ENCODE measurements around the gene BUB3.

BUB3 gene

DNA sequence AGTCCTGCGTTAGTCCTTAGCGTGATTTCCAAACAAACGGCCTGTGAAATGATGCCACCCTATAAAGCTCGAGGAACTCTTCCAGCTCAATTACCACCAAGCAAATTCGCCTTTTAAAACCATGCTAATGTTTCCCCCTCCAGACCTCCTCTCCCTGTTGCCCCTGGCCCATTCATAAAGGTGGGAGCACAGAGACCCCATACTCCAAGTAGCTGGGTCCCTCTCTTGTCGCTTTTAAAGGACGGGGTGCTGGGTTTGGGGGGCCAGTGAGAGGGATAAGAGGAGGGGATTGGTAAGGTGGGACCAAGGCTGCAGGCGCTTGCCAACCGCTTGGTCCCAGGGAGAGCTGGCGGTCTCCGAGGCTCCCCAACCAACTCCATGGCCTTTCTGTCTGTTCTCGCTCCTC is 5.0 kb upstream of the BUB3 start:
- no peaks in the 10 kb centered on the region for H3K36me3 ChIP-seq (ENCODE audit: insufficient read depth, low read length)
- no peak overlapping the region for H2AFZ ChIP-seq (ENCODE audit: low read length, unreplicated experiment)
- peak overlapping the region; percentile 76 for H3K4me3 ChIP-seq (ENCODE audit: low read depth, low read length)
- H3K79me2 ChIP-seq (ENCODE audit: control insufficient read depth, insufficient read depth, low read length, unreplicated experiment): no peaks in the 10 kb centered on the region
- no peak overlapping the region for H3K27ac ChIP-seq (ENCODE audit: low read depth, low read length)
- peaks cover 84% of the 10 kb centered on the region for H3K27me3 ChIP-seq (ENCODE audit: insufficient read depth, low read length)
- peaks cover 16% of the 10 kb centered on the region for H3K4me1 ChIP-seq (ENCODE audit: control insufficient read depth, insufficient read depth, low read length, unreplicated experiment)

DNA sequence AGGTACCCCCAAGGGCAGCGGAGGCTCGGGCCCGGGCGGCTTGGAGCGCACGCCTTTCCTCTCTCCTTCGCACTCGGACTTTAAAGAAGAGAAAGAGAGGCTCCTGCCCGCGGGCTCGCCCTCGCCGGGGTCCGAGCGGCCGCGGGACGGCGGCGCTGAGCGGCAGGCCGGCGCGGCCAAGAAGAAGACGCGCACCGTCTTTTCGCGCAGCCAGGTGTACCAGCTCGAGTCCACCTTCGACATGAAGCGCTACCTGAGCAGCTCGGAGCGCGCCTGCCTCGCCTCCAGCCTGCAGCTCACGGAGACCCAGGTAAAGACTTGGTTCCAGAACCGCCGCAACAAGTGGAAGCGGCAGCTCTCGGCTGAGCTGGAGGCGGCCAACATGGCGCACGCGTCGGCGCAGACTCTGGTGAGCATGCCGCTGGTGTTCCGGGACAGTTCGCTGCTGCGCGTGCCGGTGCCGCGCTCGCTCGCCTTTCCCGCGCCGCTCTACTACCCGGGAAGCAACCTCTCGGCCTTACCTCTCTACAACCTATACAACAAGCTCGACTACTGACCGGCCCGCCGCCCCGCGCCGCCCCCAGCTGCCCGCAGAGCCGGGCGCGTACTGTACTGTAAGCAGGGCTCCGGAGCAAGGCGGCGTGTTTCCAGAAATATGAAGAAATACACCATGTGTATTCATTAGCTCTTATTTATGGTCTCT is 4.5 kb upstream of the BUB3 start:
- Histone ChIP-seq H2AFZ (ENCODE audit: low read length, unreplicated experiment) (no peak overlapping the region), H3K4me3 (ENCODE audit: low read depth, low read length) (peak overlapping the region; percentile 76), H3K27me3 (ENCODE audit: insufficient read depth, low read length) (peaks cover 79% of the 10 kb centered on the region), H3K36me3 (ENCODE audit: insufficient read depth, low read length) (no peaks in the 10 kb centered on the region), H3K27ac (ENCODE audit: low read depth, low read length) (no peak overlapping the region), H3K4me1 (ENCODE audit: control insufficient read depth, insufficient read depth, low read length, unreplicated experiment) (peaks cover 10% of the 10 kb centered on the region), H3K79me2 (ENCODE audit: control insufficient read depth, insufficient read depth, low read length, unreplicated experiment) (peaks cover 2% of the 10 kb centered on the region)

DNA sequence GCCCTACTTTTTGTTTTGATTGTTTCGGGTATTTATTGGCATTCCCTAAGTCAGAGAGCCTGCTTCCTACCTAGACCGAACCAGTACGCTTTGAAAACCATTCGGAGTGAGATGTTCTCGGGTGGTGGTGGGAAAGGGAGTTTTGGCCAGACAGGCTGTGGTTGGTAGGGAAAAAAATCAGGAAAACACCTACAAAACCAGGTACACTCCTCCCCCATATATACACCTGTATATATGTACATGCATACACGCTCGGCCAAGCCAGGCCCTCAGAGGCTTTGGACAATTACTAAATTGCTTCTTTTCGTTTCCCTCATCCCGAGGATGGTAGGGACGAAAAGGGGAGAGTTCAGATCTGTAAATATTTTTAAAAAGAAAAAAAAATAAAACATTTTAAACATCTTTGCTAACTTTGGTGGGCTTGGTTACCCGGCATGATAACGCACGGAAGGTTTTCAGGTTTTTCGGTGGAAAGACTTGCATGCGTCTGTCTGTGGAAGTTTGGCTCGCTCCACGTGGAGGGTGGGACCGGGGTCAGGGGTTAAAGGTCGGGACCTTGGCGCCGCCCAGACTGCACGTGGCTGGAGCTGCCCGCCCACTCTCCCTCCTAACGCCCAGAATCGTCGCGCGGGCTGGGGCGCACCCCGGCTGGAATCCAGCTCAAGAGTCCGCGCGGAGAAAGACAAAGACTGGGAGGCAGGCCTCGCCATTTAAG is 3.8 kb upstream of the BUB3 start:
- H2AFZ ChIP-seq (ENCODE audit: low read length, unreplicated experiment): no peak overlapping the region
- no peak overlapping the region for H3K27ac ChIP-seq (ENCODE audit: low read depth, low read length)
- H3K4me1 ChIP-seq (ENCODE audit: control insufficient read depth, insufficient read depth, low read length, unreplicated experiment): peaks cover 8% of the 10 kb centered on the region
- peak overlapping the region; percentile 76 for H3K4me3 ChIP-seq (ENCODE audit: low read depth, low read length)
- H3K27me3 ChIP-seq (ENCODE audit: insufficient read depth, low read length): peaks cover 72% of the 10 kb centered on the region
- peaks cover 9% of the 10 kb centered on the region for H3K79me2 ChIP-seq (ENCODE audit: control insufficient read depth, insufficient read depth, low read length, unreplicated experiment)
- H3K36me3 ChIP-seq (ENCODE audit: insufficient read depth, low read length): 0 out of 2 replicates have a peak, but pooled peaks cover 5% of the 10 kb centered on the region

DNA sequence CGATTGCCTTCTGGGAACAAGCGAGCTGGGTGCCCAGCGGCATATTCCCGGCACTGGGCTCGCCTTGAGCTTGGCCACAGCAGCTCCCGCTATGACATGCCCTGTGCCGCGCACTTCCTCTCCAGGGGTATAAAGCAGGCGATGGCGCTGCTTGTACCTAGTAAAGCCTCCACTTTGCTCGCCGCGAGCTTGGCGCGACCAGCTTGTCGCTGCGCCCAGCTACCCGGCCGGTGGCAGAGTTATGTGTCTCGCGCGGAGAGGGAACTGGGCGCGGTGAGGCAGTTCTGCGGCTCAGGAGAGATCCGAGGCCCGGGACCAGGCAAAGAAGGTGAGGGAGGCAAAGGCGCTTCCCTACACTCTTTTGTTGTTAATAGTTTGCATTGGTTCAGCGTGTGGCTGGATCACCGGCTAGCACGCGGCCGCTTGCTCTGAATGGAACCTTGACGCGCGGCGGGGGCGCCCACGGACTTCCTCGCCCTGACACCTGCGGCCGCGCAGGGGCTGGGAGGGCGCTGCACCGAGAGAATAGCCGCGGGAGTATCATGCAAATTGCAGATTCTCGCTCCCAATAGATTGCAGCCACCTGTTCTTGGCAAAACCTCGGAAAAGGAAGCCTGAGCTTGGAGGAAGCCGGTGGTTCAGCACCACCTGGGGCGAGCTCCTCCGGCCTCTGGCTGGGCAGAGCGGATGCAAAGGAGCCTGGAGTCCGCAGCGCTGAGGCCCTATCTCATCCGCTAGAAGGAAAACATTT is 3.0 kb upstream of the BUB3 start:
- peaks cover 7% of the 10 kb centered on the region for H3K36me3 ChIP-seq (ENCODE audit: insufficient read depth, low read length)
- H3K27me3 ChIP-seq (ENCODE audit: insufficient read depth, low read length): peaks cover 64% of the 10 kb centered on the region
- H3K4me1 ChIP-seq (ENCODE audit: control insufficient read depth, insufficient read depth, low read length, unreplicated experiment): peaks cover 8% of the 10 kb centered on the region
- peak overlapping the region; percentile 56 for H2AFZ ChIP-seq (ENCODE audit: low read length, unreplicated experiment)
- peaks cover 16% of the 10 kb centered on the region for H3K79me2 ChIP-seq (ENCODE audit: control insufficient read depth, insufficient read depth, low read length, unreplicated experiment)
- H3K27ac ChIP-seq (ENCODE audit: low read depth, low read length): no peak overlapping the region
- H3K4me3 ChIP-seq (ENCODE audit: low read depth, low read length): peak overlapping the region; percentile 62

DNA sequence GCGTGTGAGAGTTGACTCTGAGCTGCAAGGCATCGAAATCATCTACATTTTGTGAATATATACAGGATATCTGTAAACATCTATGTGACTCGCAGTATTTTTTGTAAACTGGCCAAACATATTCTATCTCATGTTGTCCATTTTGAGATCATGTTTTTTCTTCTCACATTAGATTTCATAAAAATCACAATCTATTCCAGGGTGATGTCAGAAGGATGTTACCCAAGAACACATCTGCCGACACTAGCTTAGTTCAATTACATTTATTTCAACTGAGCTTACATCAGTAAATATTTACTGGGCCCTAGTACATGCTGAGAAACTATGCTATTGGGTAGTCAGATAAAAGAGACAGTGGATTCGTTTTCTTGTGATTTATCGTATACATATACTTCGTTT is 2.5 kb upstream of the BUB3 start:
- H3K36me3 ChIP-seq (ENCODE audit: insufficient read depth, low read length): peaks cover 11% of the 10 kb centered on the region
- peaks cover 22% of the 10 kb centered on the region for H3K79me2 ChIP-seq (ENCODE audit: control insufficient read depth, insufficient read depth, low read length, unreplicated experiment)
- no peak overlapping the region; the same call in 1 of the 2 replicates for H3K4me3 ChIP-seq (ENCODE audit: low read depth, low read length)
- no peak overlapping the region for H3K27ac ChIP-seq (ENCODE audit: low read depth, low read length)
- no peak overlapping the region for H2AFZ ChIP-seq (ENCODE audit: low read length, unreplicated experiment)
- peaks cover 58% of the 10 kb centered on the region for H3K27me3 ChIP-seq (ENCODE audit: insufficient read depth, low read length)
- H3K4me1 ChIP-seq (ENCODE audit: control insufficient read depth, insufficient read depth, low read length, unreplicated experiment): peaks cover 14% of the 10 kb centered on the region

DNA sequence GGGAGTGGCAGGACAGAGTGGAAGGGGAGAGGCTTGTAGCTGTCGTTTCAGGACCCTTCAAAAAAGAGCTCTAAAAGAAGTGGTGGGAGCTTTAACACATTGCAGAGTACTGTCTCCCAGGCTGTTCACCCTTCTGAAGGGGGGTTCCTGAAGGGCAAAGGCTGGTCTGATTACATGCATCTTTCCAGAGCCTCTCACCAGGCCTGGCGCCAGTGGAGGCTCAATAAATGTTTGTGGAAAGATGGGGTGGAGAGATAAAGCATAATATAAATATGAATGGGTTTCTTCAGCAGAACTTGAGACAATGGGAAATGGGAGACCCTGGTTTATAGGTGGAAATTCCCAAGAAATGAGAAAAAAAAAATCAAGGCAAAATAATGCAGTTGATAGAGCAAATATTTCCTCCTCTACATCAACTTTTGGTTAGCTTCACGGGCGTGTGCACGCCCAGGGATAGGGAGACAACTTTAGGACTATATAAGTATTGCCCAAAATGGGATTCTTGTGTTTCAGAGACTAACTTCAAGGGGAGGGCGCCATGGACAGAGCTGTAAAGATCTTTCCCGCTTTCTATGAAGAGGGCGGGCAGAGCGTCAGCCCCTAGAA is 613 bp upstream of the BUB3 start:
- H3K4me1 ChIP-seq (ENCODE audit: control insufficient read depth, insufficient read depth, low read length, unreplicated experiment): peaks cover 29% of the 10 kb centered on the region
- peak overlapping the region; percentile 48 for H2AFZ ChIP-seq (ENCODE audit: low read length, unreplicated experiment)
- peaks cover 40% of the 10 kb centered on the region for H3K27me3 ChIP-seq (ENCODE audit: insufficient read depth, low read length)
- no peak overlapping the region for H3K27ac ChIP-seq (ENCODE audit: low read depth, low read length)
- peaks cover 26% of the 10 kb centered on the region for H3K36me3 ChIP-seq (ENCODE audit: insufficient read depth, low read length)
- no peak overlapping the region for H3K4me3 ChIP-seq (ENCODE audit: low read depth, low read length)
- peaks cover 41% of the 10 kb centered on the region for H3K79me2 ChIP-seq (ENCODE audit: control insufficient read depth, insufficient read depth, low read length, unreplicated experiment)

DNA sequence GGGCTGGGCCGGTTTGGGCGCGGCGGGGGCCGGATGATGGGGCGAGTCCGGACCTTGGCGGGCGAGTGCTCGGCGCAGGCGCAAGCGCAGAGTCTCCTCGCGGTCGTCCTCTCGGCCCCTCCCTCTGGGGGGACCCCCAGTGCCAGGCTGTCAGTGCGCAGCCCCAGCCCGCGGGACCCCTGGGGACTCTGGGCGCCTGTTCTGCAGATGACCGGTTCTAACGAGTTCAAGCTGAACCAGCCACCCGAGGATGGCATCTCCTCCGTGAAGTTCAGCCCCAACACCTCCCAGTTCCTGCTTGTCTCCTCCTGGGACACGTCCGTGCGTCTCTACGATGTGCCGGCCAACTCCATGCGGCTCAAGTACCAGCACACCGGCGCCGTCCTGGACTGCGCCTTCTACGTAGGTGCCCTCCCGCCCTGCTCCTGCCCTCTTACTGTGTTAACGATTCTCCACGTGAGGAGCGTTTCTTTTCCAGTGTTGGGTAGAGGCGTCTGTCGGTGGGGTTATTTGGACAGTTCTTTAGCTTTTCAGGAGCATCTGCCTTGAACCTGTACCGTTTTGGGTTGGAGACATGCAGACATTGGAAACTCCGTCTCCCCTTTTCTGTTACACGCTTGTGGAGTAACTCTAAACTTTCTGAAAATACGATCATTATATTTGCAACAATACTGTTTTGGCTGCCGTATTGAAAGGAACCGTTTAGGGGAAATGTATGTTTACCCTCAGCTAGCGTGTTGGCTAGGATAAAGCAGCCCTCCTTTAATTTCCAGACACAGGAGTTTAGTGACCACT is 706 bp downstream of the BUB3 start:
- Histone ChIP-seq H3K27me3 (ENCODE audit: insufficient read depth, low read length) (peaks cover 27% of the 10 kb centered on the region), H3K4me1 (ENCODE audit: control insufficient read depth, insufficient read depth, low read length, unreplicated experiment) (peaks cover 42% of the 10 kb centered on the region), H2AFZ (ENCODE audit: low read length, unreplicated experiment) (no peak overlapping the region), H3K36me3 (ENCODE audit: insufficient read depth, low read length) (peaks cover 30% of the 10 kb centered on the region), H3K4me3 (ENCODE audit: low read depth, low read length) (peak overlapping the region; percentile 86), H3K27ac (ENCODE audit: low read depth, low read length) (peak overlapping the region; percentile 89), H3K79me2 (ENCODE audit: control insufficient read depth, insufficient read depth, low read length, unreplicated experiment) (peaks cover 54% of the 10 kb centered on the region)

DNA sequence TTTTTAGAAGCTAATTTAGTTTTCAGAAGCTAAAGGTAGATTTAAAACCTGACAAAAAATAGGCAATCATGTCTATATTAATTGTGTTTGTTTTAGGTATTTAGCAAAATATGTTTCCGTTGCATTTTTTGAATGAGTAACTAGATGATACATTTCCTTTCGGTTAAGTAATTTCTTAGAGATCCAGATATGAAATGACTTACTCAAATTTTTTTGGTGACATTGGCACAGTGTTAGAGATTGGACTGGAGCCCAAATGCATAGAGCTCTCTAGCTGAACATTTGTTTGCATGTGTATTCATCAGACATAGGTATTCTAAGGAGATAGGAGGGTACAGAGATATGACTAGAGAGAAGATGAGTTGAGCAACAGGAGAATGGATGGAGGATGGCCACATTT is 1.9 kb downstream of the BUB3 start:
- peak overlapping the region; percentile 89 for H3K27ac ChIP-seq (ENCODE audit: low read depth, low read length)
- peaks cover 15% of the 10 kb centered on the region for H3K27me3 ChIP-seq (ENCODE audit: insufficient read depth, low read length)
- peaks cover 66% of the 10 kb centered on the region for H3K79me2 ChIP-seq (ENCODE audit: control insufficient read depth, insufficient read depth, low read length, unreplicated experiment)
- H3K36me3 ChIP-seq (ENCODE audit: insufficient read depth, low read length): peaks cover 35% of the 10 kb centered on the region
- H3K4me1 ChIP-seq (ENCODE audit: control insufficient read depth, insufficient read depth, low read length, unreplicated experiment): peaks cover 36% of the 10 kb centered on the region
- peak overlapping the region; percentile 86 for H3K4me3 ChIP-seq (ENCODE audit: low read depth, low read length)
- no peak overlapping the region for H2AFZ ChIP-seq (ENCODE audit: low read length, unreplicated experiment)

DNA sequence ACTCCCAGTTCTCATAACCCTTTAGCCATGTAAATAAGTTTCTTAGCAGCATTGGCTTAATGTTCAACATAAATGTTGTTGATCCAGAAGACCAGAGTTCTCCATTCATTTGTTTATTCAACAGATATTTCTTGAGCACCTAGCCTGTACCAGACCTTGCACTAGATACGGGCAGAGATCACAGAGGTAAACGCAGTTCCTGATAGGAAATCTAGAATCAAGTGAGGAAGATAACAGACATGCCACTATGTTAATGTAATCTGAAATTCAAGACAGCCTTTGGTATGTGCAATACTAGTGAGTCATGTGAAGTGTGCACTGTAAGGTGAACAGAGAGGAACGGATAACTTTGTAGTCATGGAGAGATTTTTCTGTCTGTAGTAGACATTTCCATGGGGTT is 3.0 kb downstream of the BUB3 start:
- Histone ChIP-seq H3K4me1 (ENCODE audit: control insufficient read depth, insufficient read depth, low read length, unreplicated experiment) (peaks cover 36% of the 10 kb centered on the region), H3K27me3 (ENCODE audit: insufficient read depth, low read length) (peaks cover 4% of the 10 kb centered on the region), H2AFZ (ENCODE audit: low read length, unreplicated experiment) (no peak overlapping the region), H3K27ac (ENCODE audit: low read depth, low read length) (peak overlapping the region; percentile 31), H3K4me3 (ENCODE audit: low read depth, low read length) (peak overlapping the region; percentile 86), H3K36me3 (ENCODE audit: insufficient read depth, low read length) (peaks cover 45% of the 10 kb centered on the region), H3K79me2 (ENCODE audit: control insufficient read depth, insufficient read depth, low read length, unreplicated experiment) (peaks cover 76% of the 10 kb centered on the region)

DNA sequence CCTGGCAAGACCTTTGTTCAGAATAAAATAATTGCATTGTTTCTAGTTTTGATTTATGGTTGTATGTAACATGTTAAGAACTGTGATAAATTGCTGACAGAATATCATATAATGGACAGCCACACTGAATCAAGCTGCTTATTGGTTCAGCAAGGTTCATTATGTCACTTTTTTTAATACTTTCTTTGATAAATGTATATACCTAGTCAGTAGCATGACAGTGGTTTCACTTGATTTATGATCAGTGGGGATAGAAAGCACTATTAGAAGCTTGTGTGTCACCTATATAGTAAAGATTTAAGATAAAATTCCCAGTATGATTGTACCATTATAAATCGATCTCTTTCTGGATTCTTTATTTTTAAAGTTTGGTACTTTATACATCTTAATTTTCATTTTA is 4.5 kb downstream of the BUB3 start:
- H3K27ac ChIP-seq (ENCODE audit: low read depth, low read length): no peak overlapping the region
- peak overlapping the region; percentile 86 for H3K4me3 ChIP-seq (ENCODE audit: low read depth, low read length)
- H3K36me3 ChIP-seq (ENCODE audit: insufficient read depth, low read length): peaks cover 59% of the 10 kb centered on the region
- no peaks in the 10 kb centered on the region for H3K27me3 ChIP-seq (ENCODE audit: insufficient read depth, low read length)
- H3K4me1 ChIP-seq (ENCODE audit: control insufficient read depth, insufficient read depth, low read length, unreplicated experiment): peaks cover 36% of the 10 kb centered on the region
- peaks cover 86% of the 10 kb centered on the region for H3K79me2 ChIP-seq (ENCODE audit: control insufficient read depth, insufficient read depth, low read length, unreplicated experiment)
- no peak overlapping the region for H2AFZ ChIP-seq (ENCODE audit: low read length, unreplicated experiment)

All from ACC112 (cell line).